PC-3 (cell line): ENCODE measurements around the gene SLC8A3. TPM values are rescaled to one million over a fixed set of nuclear protein-coding genes. Genes with fewer than 3 reads are reported as not detected.

Source experiments
- ATAC-seq: fragments of 200-7000 bp; cut with Tn5 transposase; 2 replicates; pipeline ENCODE4 v1.9.1; 2020; ENCODE audit warnings: mild to moderate bottlenecking, moderate library complexity
- BruUV-seq: library from RNA; stranded (reverse); fragments of 400-500 nt; replicated peaks from 2 replicates; lab custom pipeline; 2021; lab: Mats Ljungman, UMichigan
- CTCF ChIA-PET: fragments of 300-600 bp; sonication (Branson Sonifier 250); formaldehyde crosslinking; loops from one replicate; lab custom pipeline; 2022; ENCODE audit warnings: antibody characterized with exemption; lab: Charles Lee
- POLR2A ChIA-PET: fragments of 300-600 bp; sonication (Branson Sonifier 250); formaldehyde crosslinking; loops from one replicate; lab custom pipeline; 2022; ENCODE audit warnings: antibody characterized with exemption; ENCODE audit not compliant: unreplicated experiment; lab: Charles Lee
- DNase-seq: peaks from one replicate; pipeline ENCODE4 v3.0.0-alpha.2; 2015
- H2AFZ ChIP-seq: fragments of 300-600 bp; sonication (generic); 2 replicates; pipeline ENCODE4 v1.6.0; 2016; ENCODE audit warnings: antibody characterized with exemption, low read length
- H3F3A ChIP-seq: fragments of 300-600 bp; sonication (generic); one replicate; pipeline ENCODE4 v1.6.0; 2017; ENCODE audit warnings: antibody characterized with exemption, low read length, control low read depth, mild to moderate bottlenecking; ENCODE audit not compliant: unreplicated experiment
- H3K27ac ChIP-seq: fragments of 300-600 bp; sonication (generic); 2 replicates; pipeline ENCODE4 v1.5.1; 2016; ENCODE audit warnings: mild to moderate bottlenecking, low read length
- H3K27me3 ChIP-seq: fragments of 300-600 bp; sonication (generic); 2 replicates; pipeline ENCODE4 v1.6.1; 2016; ENCODE audit warnings: low read length, mixed read lengths
- H3K36me3 ChIP-seq: fragments of 300-600 bp; sonication (generic); 2 replicates; pipeline ENCODE4 v1.6.1; 2016; ENCODE audit warnings: low read depth, mixed run types, low read length, mixed read lengths
- H3K4me1 ChIP-seq: fragments of 300-600 bp; sonication (generic); 2 replicates; pipeline ENCODE4 v1.5.1; 2016; ENCODE audit warnings: low read length; ENCODE audit not compliant: insufficient read depth
- H3K4me2 ChIP-seq: fragments of 300-600 bp; sonication (generic); 2 replicates; pipeline ENCODE4 v1.6.0; 2016; ENCODE audit warnings: low read length
- H3K4me3 ChIP-seq: fragments of 300-600 bp; sonication (generic); 2 replicates; pipeline ENCODE4 v1.5.1; 2016; ENCODE audit warnings: mild to moderate bottlenecking, low read length, mixed read lengths
- H3K79me2 ChIP-seq: fragments of 300-600 bp; sonication (generic); 2 replicates; pipeline ENCODE4 v1.6.1; 2017; ENCODE audit warnings: low read length, mixed read lengths
- H3K9ac ChIP-seq: fragments of 300-600 bp; sonication (generic); 2 replicates; pipeline ENCODE4 v1.6.0; 2016; ENCODE audit warnings: mild to moderate bottlenecking, low read length
- H3K9me2 ChIP-seq: fragments of 300-600 bp; sonication (generic); replicated peaks from 2 replicates; pipeline ENCODE4 v1.6.1; 2016; ENCODE audit warnings: mixed run types, low read length, mixed read lengths
- H3K9me3 ChIP-seq: fragments of 300-600 bp; sonication (generic); 2 replicates; pipeline ENCODE4 v1.6.1; 2016; ENCODE audit warnings: low read length, mixed read lengths
- H4K20me1 ChIP-seq: fragments of 300-600 bp; sonication (generic); 2 replicates; pipeline ENCODE4 v1.6.1; 2016; ENCODE audit warnings: low read length, mixed read lengths
- EZH2 ChIP-seq: fragments of 300-600 bp; sonication (generic); IDR thresholded peaks from one replicate; pipeline ENCODE4 v1.6.1; 2017; ENCODE audit warnings: antibody characterized with exemption, mild to moderate bottlenecking, low read length; ENCODE audit not compliant: unreplicated experiment
- EZH2phosphoT487 ChIP-seq: fragments of 300-600 bp; sonication (generic); IDR thresholded peaks from 2 replicates; pipeline ENCODE4 v1.6.1; 2018; ENCODE audit warnings: mild to moderate bottlenecking, antibody characterized with exemption, low read length, borderline replicate concordance
- intact Hi-C: fragments of 100-400 bp; cut with micrococcal nuclease; formaldehyde crosslinking; loops from 2 replicates; pipeline ENCODE4 v1.9.0; 2023
- total RNA-seq: library from RNA; depleted of rRNA; stranded (reverse); fragments of >200 nt; gene quantifications from 2 replicates; pipeline ENCODE4 v1.2.3, GENCODE V29; 2014
- TF ChIP-seq, protein P1 (sequence below): fragments of 300-600 bp; sonication (generic); conservative IDR thresholded peaks from 2 replicates; pipeline ENCODE4 v1.5.1; 2017; ENCODE audit warnings: antibody characterized with exemption, low read depth, mild to moderate bottlenecking, low read length

SLC8A3 gene
- total RNA-seq, 1 experiment from 2014 or later, result not detected

DNA sequence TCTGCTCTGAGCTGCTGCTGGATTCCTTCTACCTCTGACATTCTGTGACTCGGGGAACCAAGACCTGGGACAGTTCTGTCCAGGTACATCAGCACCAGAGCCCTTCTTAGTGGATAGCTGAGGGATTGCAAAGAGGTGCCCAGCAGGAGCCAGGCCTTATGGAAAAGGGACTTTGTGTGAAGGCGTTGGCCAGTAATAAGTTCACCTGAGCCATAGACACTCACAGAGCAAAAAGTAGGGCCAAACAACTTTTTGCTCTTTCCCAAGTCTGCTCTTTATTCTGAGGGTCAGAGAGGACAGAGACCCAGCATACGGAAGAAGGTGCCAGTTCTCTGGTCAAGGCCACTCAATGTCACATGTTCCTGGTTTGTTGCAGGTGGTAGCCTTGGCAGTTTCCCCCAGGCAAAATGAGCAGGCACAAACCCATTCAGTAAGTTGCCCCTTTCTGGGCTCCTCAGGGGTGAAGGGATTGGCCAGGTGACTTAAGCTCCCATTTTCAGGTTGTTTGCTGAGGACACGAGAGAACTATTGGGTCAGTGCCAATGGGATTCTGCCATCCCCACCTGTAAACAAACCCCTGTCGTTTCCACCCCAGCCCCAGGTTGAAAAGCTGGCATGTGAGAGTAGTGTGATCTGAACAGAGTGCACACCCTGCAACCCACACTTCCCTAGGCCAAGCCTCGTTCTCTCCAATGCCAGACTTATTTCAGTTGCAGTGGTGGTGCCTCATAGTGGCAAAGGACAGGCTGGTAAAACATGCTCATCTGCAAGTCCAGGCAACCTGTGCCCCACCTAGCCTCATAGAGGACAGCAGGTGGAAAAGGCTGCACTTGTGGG is 159.2 kb downstream of the SLC8A3 start:
- CTCF ChIA-PET, result interaction anchor here (0.6 to 1.9 kb wide), 4 partner anchors 12 to 211 kb away, joined by 3 to 6 read pairs (median 4); no protein-coding TSS in a partner anchor
- Histone ChIP-seq H3K4me1 (peaks cover 4% of the 10 kb centered on the region; the same call in 1 of the 2 replicates), H3K9me2 (no peaks in the 10 kb centered on the region), H3K9ac (no peak overlapping the region), H3K27me3 (peaks cover 53% of the 10 kb centered on the region), H3K4me3 (no peak overlapping the region), H3K4me2 (no peak overlapping the region), H3K36me3 (no peaks in the 10 kb centered on the region), H4K20me1 (no peaks in the 10 kb centered on the region), H3K27ac (no peak overlapping the region), H3F3A (no peaks in the 10 kb centered on the region), H3K9me3 (no peaks in the 10 kb centered on the region), H3K79me2 (no peaks in the 10 kb centered on the region), H2AFZ (no peak overlapping the region)
- peak; percentile 39 for ATAC-seq
- intact Hi-C loops, result no loop called here
- no TSS peak for BruUV-seq
- DNase-seq, result no peak
- POLR2A ChIA-PET, result no interaction called here
- TF ChIP-seq, protein P1, sequence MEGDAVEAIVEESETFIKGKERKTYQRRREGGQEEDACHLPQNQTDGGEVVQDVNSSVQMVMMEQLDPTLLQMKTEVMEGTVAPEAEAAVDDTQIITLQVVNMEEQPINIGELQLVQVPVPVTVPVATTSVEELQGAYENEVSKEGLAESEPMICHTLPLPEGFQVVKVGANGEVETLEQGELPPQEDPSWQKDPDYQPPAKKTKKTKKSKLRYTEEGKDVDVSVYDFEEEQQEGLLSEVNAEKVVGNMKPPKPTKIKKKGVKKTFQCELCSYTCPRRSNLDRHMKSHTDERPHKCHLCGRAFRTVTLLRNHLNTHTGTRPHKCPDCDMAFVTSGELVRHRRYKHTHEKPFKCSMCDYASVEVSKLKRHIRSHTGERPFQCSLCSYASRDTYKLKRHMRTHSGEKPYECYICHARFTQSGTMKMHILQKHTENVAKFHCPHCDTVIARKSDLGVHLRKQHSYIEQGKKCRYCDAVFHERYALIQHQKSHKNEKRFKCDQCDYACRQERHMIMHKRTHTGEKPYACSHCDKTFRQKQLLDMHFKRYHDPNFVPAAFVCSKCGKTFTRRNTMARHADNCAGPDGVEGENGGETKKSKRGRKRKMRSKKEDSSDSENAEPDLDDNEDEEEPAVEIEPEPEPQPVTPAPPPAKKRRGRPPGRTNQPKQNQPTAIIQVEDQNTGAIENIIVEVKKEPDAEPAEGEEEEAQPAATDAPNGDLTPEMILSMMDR, result no peak
- no peak for TF ChIP-seq EZH2
- TF ChIP-seq EZH2phosphoT487, result no peak

DNA sequence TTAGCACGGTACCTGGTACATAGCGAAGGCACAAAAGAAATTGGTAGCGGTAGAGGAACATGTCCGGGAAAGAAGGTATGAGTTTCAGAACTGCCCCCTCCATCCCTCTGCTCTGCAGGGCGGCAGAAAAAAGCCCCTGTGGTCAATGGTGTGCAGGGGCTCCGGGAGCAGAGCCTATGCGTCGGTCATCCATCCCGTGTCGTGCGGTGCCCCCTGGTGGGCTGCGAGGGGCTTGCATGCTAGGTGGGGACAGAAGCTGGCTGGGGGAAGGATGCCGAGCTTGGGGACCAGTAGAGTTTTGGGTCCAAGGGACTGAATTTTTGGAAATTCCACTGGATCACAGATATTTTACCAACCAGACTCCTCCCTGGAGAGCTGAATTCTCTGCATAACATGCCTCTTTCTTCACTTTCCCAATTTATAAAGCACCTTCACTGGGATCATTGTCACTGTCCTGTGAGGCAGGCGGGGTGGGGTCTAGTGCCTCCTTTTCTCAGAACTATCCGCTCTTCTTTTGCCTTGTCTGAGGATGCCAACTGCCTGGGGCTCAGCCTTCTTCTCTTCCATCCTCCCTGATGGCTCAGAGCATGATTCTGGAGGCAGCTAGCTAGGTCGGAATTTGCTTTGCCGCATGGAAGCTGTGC is 160.8 kb downstream of the SLC8A3 start:
- H3K36me3 ChIP-seq, result no peaks in the 10 kb centered on the region
- peak; percentile 72 for DNase-seq
- peaks cover 67% of the 10 kb centered on the region for H3K27me3 ChIP-seq
- ChIA-PET CTCF (interaction anchor here (0.6 to 1.9 kb wide), 12 partner anchors 21 to 437 kb away, joined by 3 to 32 read pairs (median 4); no protein-coding TSS in a partner anchor), POLR2A (no interaction called here)
- H3K79me2 ChIP-seq, result no peaks in the 10 kb centered on the region
- ATAC-seq, result peak; percentile 86
- H3K9me2 ChIP-seq, result no peaks in the 10 kb centered on the region
- H3K9me3 ChIP-seq, result no peaks in the 10 kb centered on the region
- no peak for TF ChIP-seq EZH2
- TF ChIP-seq, protein P1, result peak; percentile 93
- H3K4me3 ChIP-seq, result no peak overlapping the region
- H3K4me2 ChIP-seq, result no peak overlapping the region
- H3K27ac ChIP-seq, result no peak overlapping the region
- no peaks in the 10 kb centered on the region for H3F3A ChIP-seq
- intact Hi-C loops, result loop anchor here (1.0 kb wide), 3 partner anchors 210 to 443 kb away; no protein-coding TSS in a partner anchor
- H3K9ac ChIP-seq, result no peak overlapping the region
- BruUV-seq, result no TSS peak
- H3K4me1 ChIP-seq, result peaks cover 4% of the 10 kb centered on the region; the same call in 1 of the 2 replicates
- no peaks in the 10 kb centered on the region for H4K20me1 ChIP-seq
- no peak overlapping the region for H2AFZ ChIP-seq
